PC-3 (cell line): ENCODE results near the gene STEAP1B.

Source experiments
- CTCF ChIP-seq: fragments of 300-600 bp; sonication (generic); conservative IDR thresholded peaks from 2 replicates; pipeline ENCODE4 v1.5.1; 2017; ENCODE audit warnings: antibody characterized with exemption, low read depth, mild to moderate bottlenecking, low read length
- EZH2 ChIP-seq: fragments of 300-600 bp; sonication (generic); IDR thresholded peaks from one replicate; pipeline ENCODE4 v1.6.1; 2017; ENCODE audit warnings: antibody characterized with exemption, mild to moderate bottlenecking, low read length; ENCODE audit not compliant: unreplicated experiment

- TF ChIP-seq CTCF (no peak), EZH2 (no peak)
Measured at GRCh38 chr7:22390516-22390915, 109.5 kb downstream of the STEAP1B start.
